K562 (cell line): ENCODE measurements around the gene PPP1CC. TPM values are rescaled to one million over a fixed set of nuclear protein-coding genes. Genes with fewer than 3 reads are reported as not detected.
A peak's percentile ranks its signal among the peaks of the same experiment; 100 is the strongest.

Experiments used
- FOS ChIP-seq: IDR thresholded peaks from 3 replicates; pipeline ENCODE4 v1.6.1; 2011; ENCODE audit not compliant: insufficient read length; ENCODE audit errors: extremely low read depth
- FOXK2 ChIP-seq, 2 experiments: fragments of 450-650 bp; IDR thresholded peaks in 1 of 2; conservative IDR thresholded peaks in 1 of 2; 2 replicates each; pipeline ENCODE4 v1.6.1; 2016; ENCODE audit warnings: low read depth in 2 of 2, mild to moderate bottlenecking in 1 of 2
- NFXL1 ChIP-seq: fragments of 450-650 bp; formaldehyde crosslinking; IDR thresholded peaks from 2 replicates; pipeline ENCODE4 v1.4.0; 2021; ENCODE audit warnings: mild to moderate bottlenecking
- PRMT5 ChIP-seq: sonication (generic); formaldehyde crosslinking; IDR thresholded peaks from 2 replicates; pipeline ENCODE4 v1.5.0; 2020; ENCODE audit warnings: missing genetic modification reagents
- RFX1 ChIP-seq: fragments of 450-650 bp; IDR thresholded peaks from 2 replicates; pipeline ENCODE4 v1.6.1; 2016; ENCODE audit warnings: mild to moderate bottlenecking, moderate library complexity
- TAF9B ChIP-seq: fragments of 450-650 bp; IDR thresholded peaks from 2 replicates; pipeline ENCODE4 v1.6.1; 2018; ENCODE audit warnings: mild to moderate bottlenecking; ENCODE audit not compliant: partially characterized antibody
- TARDBP ChIP-seq: fragments of 450-650 bp; IDR thresholded peaks from 2 replicates; pipeline ENCODE4 v1.6.1; 2016
- USF2 ChIP-seq: sonication (generic); formaldehyde crosslinking; IDR thresholded peaks from 2 replicates; pipeline ENCODE4 v1.5.0; 2020; ENCODE audit warnings: missing genetic modification reagents
- ZNF175 ChIP-seq: fragments of 200-800 bp; sonication (Bioruptor generic); IDR thresholded peaks from 2 replicates; pipeline ENCODE4 v1.6.1; 2016; ENCODE audit warnings: low read depth, mild to moderate bottlenecking, missing genetic modification characterization, missing compliant biosample characterization
- ZNF431 ChIP-seq: sonication (generic); formaldehyde crosslinking; IDR thresholded peaks from 2 replicates; pipeline ENCODE4 v1.8.0; 2022; ENCODE audit warnings: mild to moderate bottlenecking, missing genetic modification reagents
- ZNF507 ChIP-seq: conservative IDR thresholded peaks from 2 replicates; pipeline ENCODE4 v1.6.1; 2017; ENCODE audit warnings: missing genetic modification characterization, missing compliant biosample characterization
- ZNF518B ChIP-seq: fragments of 250-450 bp; sonication (Bioruptor Pico); IDR thresholded peaks from 2 replicates; pipeline ENCODE4 v1.5.0; 2021; ENCODE audit warnings: mild to moderate bottlenecking, moderate library complexity
- polyA plus RNA-seq, 8 experiments: library from polyadenylated mRNA; depleted of rRNA in 4 of 8; stranded (reverse) in 5 of 8; unstranded in 3 of 8; fragments of >200 nt; fragmentation: Nextera tagmentation in 2 of 8; fragmentation: Illumina TruSeq in 1 of 8; extraction: Ambion mirVana in 2 of 8; extraction: Trizol in 1 of 8; gene quantifications; 2 replicates each; pipeline versions ENCODE4 v1.2.1 to v1.2.3, GENCODE V29; 2011 to 2014; ENCODE audit warnings: inconsistent platforms in 1 of 8, missing spikeins in 1 of 8
- total RNA-seq, 7 experiments: library from RNA; depleted of rRNA in 6 of 7; stranded (reverse); fragments of >200 nt in 6 of 7; fragmentation: Illumina TruSeq in 2 of 7; extraction: Trizol in 2 of 7; gene quantifications; 2 replicates each; pipeline versions ENCODE4 v1.2.1 to v1.2.3, GENCODE V29; 2011 to 2021; ENCODE audit warnings: low replicate concordance in 1 of 7
- TF ChIP-seq, protein P1 (sequence below), 2 experiments: fragments of 450-650 bp in 1 of 2; IDR thresholded peaks; 2 replicates each; pipeline ENCODE4 v1.6.1; 2011 to 2017; ENCODE audit warnings: low read depth in 2 of 2, antibody characterized with exemption in 1 of 2, borderline replicate concordance in 1 of 2, low read length in 1 of 2, mild to moderate bottlenecking in 1 of 2, mixed read lengths in 1 of 2; ENCODE audit not compliant: control insufficient read depth in 1 of 2
- TF ChIP-seq, protein P2 (sequence below): sonication (generic); formaldehyde crosslinking; IDR thresholded peaks from 2 replicates; pipeline ENCODE4 v1.9.0; 2022; ENCODE audit warnings: mild to moderate bottlenecking, missing genetic modification reagents
- TF ChIP-seq, protein P3 (sequence below), 2 experiments: IDR thresholded peaks; 2 replicates each; pipeline ENCODE4 v1.6.1; 2012; ENCODE audit warnings: improper control_type of control experiment in 2 of 2, low read depth in 2 of 2, low read length in 2 of 2, borderline replicate concordance in 1 of 2

The PPP1CC gene
- total and polyA plus RNA-seq, 9 of the 15 experiments (the other 6 are each of a cell fraction or from before 2014, with no cell fraction given), result 67.4 to 286 (median 195) TPM

GRCh38 chr12:110677206-110677911, 65.3 kb downstream of the PPP1CC start (continued):
- TF ChIP-seq, protein P1, sequence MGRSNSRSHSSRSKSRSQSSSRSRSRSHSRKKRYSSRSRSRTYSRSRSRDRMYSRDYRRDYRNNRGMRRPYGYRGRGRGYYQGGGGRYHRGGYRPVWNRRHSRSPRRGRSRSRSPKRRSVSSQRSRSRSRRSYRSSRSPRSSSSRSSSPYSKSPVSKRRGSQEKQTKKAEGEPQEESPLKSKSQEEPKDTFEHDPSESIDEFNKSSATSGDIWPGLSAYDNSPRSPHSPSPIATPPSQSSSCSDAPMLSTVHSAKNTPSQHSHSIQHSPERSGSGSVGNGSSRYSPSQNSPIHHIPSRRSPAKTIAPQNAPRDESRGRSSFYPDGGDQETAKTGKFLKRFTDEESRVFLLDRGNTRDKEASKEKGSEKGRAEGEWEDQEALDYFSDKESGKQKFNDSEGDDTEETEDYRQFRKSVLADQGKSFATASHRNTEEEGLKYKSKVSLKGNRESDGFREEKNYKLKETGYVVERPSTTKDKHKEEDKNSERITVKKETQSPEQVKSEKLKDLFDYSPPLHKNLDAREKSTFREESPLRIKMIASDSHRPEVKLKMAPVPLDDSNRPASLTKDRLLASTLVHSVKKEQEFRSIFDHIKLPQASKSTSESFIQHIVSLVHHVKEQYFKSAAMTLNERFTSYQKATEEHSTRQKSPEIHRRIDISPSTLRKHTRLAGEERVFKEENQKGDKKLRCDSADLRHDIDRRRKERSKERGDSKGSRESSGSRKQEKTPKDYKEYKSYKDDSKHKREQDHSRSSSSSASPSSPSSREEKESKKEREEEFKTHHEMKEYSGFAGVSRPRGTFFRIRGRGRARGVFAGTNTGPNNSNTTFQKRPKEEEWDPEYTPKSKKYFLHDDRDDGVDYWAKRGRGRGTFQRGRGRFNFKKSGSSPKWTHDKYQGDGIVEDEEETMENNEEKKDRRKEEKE (IDR thresholded peaks at IDR 0.05; ENCODE audit: borderline replicate concordance in 1 of 2, control insufficient read depth in 1 of 2, low read depth in 2 of 2, low read length in 1 of 2), result no peak
- no peak for TF ChIP-seq ZNF431
- TF ChIP-seq TARDBP, result no peak
- TF ChIP-seq USF2 (CRISPR knock-in tag), result peak; percentile 51
- no peak for TF ChIP-seq TAF9B
- no peak for TF ChIP-seq RFX1
- no peak for TF ChIP-seq FOS
- TF ChIP-seq ZNF507 (tag), result no peak
- TF ChIP-seq FOXK2 (conservative IDR thresholded peaks at IDR 0.05 in 1 of 2, IDR thresholded peaks at IDR 0.05 in 1 of 2; ENCODE audit: low read depth in 2 of 2), result no peak
- TF ChIP-seq NFXL1 (CRISPR knock-in tag), result no peak
- TF ChIP-seq PRMT5 (CRISPR knock-in tag), result no peak
- TF ChIP-seq, protein P2, sequence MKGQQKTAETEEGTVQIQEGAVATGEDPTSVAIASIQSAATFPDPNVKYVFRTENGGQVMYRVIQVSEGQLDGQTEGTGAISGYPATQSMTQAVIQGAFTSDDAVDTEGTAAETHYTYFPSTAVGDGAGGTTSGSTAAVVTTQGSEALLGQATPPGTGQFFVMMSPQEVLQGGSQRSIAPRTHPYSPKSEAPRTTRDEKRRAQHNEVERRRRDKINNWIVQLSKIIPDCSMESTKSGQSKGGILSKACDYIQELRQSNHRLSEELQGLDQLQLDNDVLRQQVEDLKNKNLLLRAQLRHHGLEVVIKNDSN (CRISPR knock-in tag), result peak; percentile 45
- no peak for TF ChIP-seq ZNF175 (CRISPR knock-in tag)
- TF ChIP-seq, protein P3, sequence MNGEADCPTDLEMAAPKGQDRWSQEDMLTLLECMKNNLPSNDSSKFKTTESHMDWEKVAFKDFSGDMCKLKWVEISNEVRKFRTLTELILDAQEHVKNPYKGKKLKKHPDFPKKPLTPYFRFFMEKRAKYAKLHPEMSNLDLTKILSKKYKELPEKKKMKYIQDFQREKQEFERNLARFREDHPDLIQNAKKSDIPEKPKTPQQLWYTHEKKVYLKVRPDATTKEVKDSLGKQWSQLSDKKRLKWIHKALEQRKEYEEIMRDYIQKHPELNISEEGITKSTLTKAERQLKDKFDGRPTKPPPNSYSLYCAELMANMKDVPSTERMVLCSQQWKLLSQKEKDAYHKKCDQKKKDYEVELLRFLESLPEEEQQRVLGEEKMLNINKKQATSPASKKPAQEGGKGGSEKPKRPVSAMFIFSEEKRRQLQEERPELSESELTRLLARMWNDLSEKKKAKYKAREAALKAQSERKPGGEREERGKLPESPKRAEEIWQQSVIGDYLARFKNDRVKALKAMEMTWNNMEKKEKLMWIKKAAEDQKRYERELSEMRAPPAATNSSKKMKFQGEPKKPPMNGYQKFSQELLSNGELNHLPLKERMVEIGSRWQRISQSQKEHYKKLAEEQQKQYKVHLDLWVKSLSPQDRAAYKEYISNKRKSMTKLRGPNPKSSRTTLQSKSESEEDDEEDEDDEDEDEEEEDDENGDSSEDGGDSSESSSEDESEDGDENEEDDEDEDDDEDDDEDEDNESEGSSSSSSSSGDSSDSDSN (IDR thresholded peaks at IDR 0.05; ENCODE audit: borderline replicate concordance in 1 of 2, low read depth in 2 of 2, low read length in 2 of 2), result no peak
- TF ChIP-seq ZNF518B (CRISPR knock-in tag), result no peak
